Subcutaneous adipose tissue (tissue), 4 donors: Measurements from ENCODE around the gene EPHA4. TPM values are rescaled to one million over a fixed set of nuclear protein-coding genes. Genes with fewer than 3 reads are reported as not detected.

Experiments
- CTCF ChIP-seq: fragments of 450-650 bp; IDR thresholded peaks from one replicate; pipeline ENCODE4 v1.5.1; 2016; ENCODE audit warnings: low read depth, mild to moderate bottlenecking, control low read depth, antibody characterized with exemption, moderate library complexity
- total RNA-seq, 4 donors: library from RNA; depleted of rRNA; stranded (reverse); fragments of >200 nt; gene quantifications; one replicate each; pipeline ENCODE4 v1.1.0, GENCODE V29; 2016

The EPHA4 gene
- total RNA-seq, 4 donors from 2014 or later: 30.3 to 52.0 (median 39.4) TPM

GRCh38 chr2:221554769-221555493 lies 17.2 kb downstream of the EPHA4 start:
- TF ChIP-seq CTCF: no peak

GRCh38 chr2:221553333-221553732 lies 18.8 kb downstream of the EPHA4 start:
- no peak for TF ChIP-seq CTCF

GRCh38 chr2:221552291-221552690 lies 19.8 kb downstream of the EPHA4 start:
- TF ChIP-seq CTCF: no peak

- no peak for TF ChIP-seq CTCF
Measured at GRCh38 chr2:221551864-221552263, 20.2 kb downstream of the EPHA4 start.

- TF ChIP-seq CTCF: no peak
Measured at GRCh38 chr2:221549143-221549542, 23.0 kb downstream of the EPHA4 start.

GRCh38 chr2:221546505-221547225 lies 25.4 kb downstream of the EPHA4 start:
- TF ChIP-seq CTCF: no peak

GRCh38 chr2:221541131-221541735 lies 30.9 kb downstream of the EPHA4 start:
- TF ChIP-seq CTCF: no peak
